Immature natural killer cell (primary cell): ENCODE data around the gene MYD88. TPM values are rescaled to one million over a fixed set of nuclear protein-coding genes. Genes with fewer than 3 reads are reported as not detected.

Source experiments
- DNase-seq, 3 donors: peaks; one replicate each; pipeline ENCODE4 v3.0.0; 2022; ENCODE audit warnings: mixed read lengths in 1 of 3
- H3K27ac Mint-ChIP-seq, 6 donors: one replicate each; pipeline ENCODE4 v1.8.0; 2020; ENCODE audit warnings: mixed read lengths in 6 of 6, mild to moderate bottlenecking in 5 of 6, inconsistent platforms in 4 of 6, moderate library complexity in 3 of 6
- H3K27me3 Mint-ChIP-seq, 3 donors: one replicate each; pipeline ENCODE4 v1.8.0; 2020 to 2021; ENCODE audit warnings: low read depth in 3 of 3, mild to moderate bottlenecking in 3 of 3, mixed read lengths in 3 of 3, moderate library complexity in 3 of 3, inconsistent platforms in 1 of 3
- H3K36me3 Mint-ChIP-seq, 3 donors: one replicate each; pipeline ENCODE4 v1.8.0; 2020; ENCODE audit warnings: mixed read lengths in 3 of 3, inconsistent platforms in 2 of 3, mild to moderate bottlenecking in 2 of 3
- H3K4me1 Mint-ChIP-seq, 2 donors: one replicate each; pipeline ENCODE4 v1.8.0; 2020; ENCODE audit warnings: inconsistent platforms in 2 of 2, mild to moderate bottlenecking in 2 of 2, mixed read lengths in 2 of 2, moderate library complexity in 1 of 2
- H3K4me3 Mint-ChIP-seq, 5 donors: one replicate each; pipeline ENCODE4 v1.8.0; 2020; ENCODE audit warnings: mild to moderate bottlenecking in 5 of 5, mixed read lengths in 5 of 5, inconsistent platforms in 3 of 5, moderate library complexity in 3 of 5
- H3K9me3 Mint-ChIP-seq, 6 donors: one replicate each; pipeline ENCODE4 v1.8.0; 2020; ENCODE audit warnings: mild to moderate bottlenecking in 6 of 6, mixed read lengths in 6 of 6, inconsistent platforms in 4 of 6, moderate library complexity in 3 of 6
- polyA plus RNA-seq, 3 donors: library from polyadenylated mRNA; unstranded; fragments of 300-500 nt; fragmentation: Illumina TruSeq; gene quantifications; one replicate each; pipeline ENCODE4 v1.2.3, GENCODE V29; 2021

The MYD88 gene
- polyA plus RNA-seq = 100 to 1,000 TPM in 2 of 3 donors, 10 to 100 TPM in 1; 94.0 to 205 (median 129) TPM

DNA sequence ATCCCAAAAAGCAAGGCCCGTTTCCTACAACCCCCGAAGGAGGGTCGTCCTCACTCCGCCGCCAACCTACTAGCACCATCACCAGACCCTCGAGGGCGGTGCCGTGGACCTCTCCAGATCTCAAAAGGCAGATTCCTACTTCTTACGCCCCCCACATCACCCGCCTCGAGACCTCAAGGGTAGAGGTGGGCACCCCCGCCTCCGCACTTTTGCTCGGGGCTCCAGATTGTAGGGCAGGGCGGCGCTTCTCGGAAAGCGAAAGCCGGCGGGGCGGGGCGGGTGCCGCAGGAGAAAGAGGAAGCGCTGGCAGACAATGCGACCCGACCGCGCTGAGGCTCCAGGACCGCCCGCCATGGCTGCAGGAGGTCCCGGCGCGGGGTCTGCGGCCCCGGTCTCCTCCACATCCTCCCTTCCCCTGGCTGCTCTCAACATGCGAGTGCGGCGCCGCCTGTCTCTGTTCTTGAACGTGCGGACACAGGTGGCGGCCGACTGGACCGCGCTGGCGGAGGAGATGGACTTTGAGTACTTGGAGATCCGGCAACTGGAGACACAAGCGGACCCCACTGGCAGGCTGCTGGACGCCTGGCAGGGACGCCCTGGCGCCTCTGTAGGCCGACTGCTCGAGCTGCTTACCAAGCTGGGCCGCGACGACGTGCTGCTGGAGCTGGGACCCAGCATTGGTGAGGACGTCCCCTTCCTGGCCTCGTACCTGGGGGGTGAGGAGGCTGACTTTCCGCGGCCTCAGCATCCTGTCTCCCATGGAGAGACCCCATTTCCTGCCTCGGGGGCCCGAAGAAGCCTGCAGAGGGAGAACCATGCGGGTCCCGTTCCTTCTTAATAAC, at the start of gene MYD88:
Gene MYD88 (plus strand): TSS at position 313 of the 842 bp plus-strand sequence. CDS start 40 bp downstream, at position 353.
- Mint-ChIP-seq H3K4me1 (peaks cover 68 to 82% of the 10 kb centered on the region in 2 donors), H3K27ac (peak within 1 kb of the TSS; percentile 88 to 99 (median 98))

DNA sequence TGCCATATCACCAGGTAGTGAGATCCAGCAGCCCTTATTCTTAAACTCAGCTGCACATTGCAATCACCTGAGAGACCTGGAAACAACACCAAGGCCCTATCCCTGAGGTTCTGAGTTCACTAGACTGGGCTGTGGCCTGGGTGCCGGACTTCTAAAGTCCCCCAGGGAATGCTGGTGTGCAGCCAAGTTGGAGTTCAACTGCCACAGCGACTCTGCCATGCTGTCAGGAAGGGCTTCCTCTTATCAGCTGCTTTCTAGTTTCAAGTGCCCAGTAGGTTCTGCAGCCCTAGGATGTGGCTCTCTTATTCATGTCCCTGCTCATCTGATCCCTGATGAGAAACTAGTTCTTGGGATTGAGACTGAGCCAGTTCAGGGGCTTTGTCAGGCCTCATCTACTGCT, 49.3 kb upstream of the MYD88 start:
- DNase-seq = no peak
- Mint-ChIP-seq H3K9me3 (peaks cover 0 to 8% (median 6%) of the 10 kb centered on the region in 6 donors), H3K4me1 (peaks cover 0 to 2% of the 10 kb centered on the region in 2 donors), H3K4me3 (no peak overlapping the region), H3K27me3 (peaks cover 7 to 21% (median 15%) of the 10 kb centered on the region in 3 donors), H3K27ac (no peak overlapping the region), H3K36me3 (peaks cover 11 to 18% (median 12%) of the 10 kb centered on the region in 3 donors)

More for the DNA sequence above, at the start of gene MYD88:
- no peaks in the 10 kb centered on the region for H3K9me3 Mint-ChIP-seq
- peak; percentile 84 to 86 (median 85) for DNase-seq
- peak within 1 kb of the TSS; percentile 90 to 99 (median 95) for H3K4me3 Mint-ChIP-seq
- peaks cover 0 to 16% (median 11%) of the 10 kb centered on the region in 3 donors for H3K27me3 Mint-ChIP-seq
- peaks cover 4 to 25% (median 10%) of the 10 kb centered on the region in 3 donors for H3K36me3 Mint-ChIP-seq

GRCh38 chr3:38090453-38090852, 48.0 kb upstream of the MYD88 start:
- Mint-ChIP-seq H3K27ac (no peak overlapping the region), H3K4me3 (no peak overlapping the region), H3K4me1 (no peaks in the 10 kb centered on the region), H3K9me3 (peaks cover 0 to 1% (median 0%) of the 10 kb centered on the region in 6 donors), H3K27me3 (peaks cover 0 to 8% (median 2%) of the 10 kb centered on the region in 3 donors), H3K36me3 (peaks cover 9 to 19% (median 14%) of the 10 kb centered on the region in 3 donors)
- DNase-seq = no peak

GRCh38 chr3:38094999-38095398, 43.5 kb upstream of the MYD88 start:
- H3K27me3 Mint-ChIP-seq = no peaks in the 10 kb centered on the region
- no peak overlapping the region for H3K4me3 Mint-ChIP-seq
- H3K36me3 Mint-ChIP-seq = peaks cover 0 to 11% (median 3%) of the 10 kb centered on the region in 3 donors
- DNase-seq = no peak
- no peaks in the 10 kb centered on the region for H3K4me1 Mint-ChIP-seq
- no peak overlapping the region for H3K27ac Mint-ChIP-seq
- H3K9me3 Mint-ChIP-seq = no peaks in the 10 kb centered on the region

GRCh38 chr3:38095669-38096483, 42.6 kb upstream of the MYD88 start:
- Mint-ChIP-seq H3K27me3 (peaks cover 0 to under 1% (median 0%) of the 10 kb centered on the region in 3 donors), H3K4me1 (no peaks in the 10 kb centered on the region), H3K27ac (no peak overlapping the region), H3K36me3 (peaks cover 0 to 11% (median 3%) of the 10 kb centered on the region in 3 donors), H3K4me3 (no peak overlapping the region), H3K9me3 (no peaks in the 10 kb centered on the region)
- DNase-seq = no peak

DNA sequence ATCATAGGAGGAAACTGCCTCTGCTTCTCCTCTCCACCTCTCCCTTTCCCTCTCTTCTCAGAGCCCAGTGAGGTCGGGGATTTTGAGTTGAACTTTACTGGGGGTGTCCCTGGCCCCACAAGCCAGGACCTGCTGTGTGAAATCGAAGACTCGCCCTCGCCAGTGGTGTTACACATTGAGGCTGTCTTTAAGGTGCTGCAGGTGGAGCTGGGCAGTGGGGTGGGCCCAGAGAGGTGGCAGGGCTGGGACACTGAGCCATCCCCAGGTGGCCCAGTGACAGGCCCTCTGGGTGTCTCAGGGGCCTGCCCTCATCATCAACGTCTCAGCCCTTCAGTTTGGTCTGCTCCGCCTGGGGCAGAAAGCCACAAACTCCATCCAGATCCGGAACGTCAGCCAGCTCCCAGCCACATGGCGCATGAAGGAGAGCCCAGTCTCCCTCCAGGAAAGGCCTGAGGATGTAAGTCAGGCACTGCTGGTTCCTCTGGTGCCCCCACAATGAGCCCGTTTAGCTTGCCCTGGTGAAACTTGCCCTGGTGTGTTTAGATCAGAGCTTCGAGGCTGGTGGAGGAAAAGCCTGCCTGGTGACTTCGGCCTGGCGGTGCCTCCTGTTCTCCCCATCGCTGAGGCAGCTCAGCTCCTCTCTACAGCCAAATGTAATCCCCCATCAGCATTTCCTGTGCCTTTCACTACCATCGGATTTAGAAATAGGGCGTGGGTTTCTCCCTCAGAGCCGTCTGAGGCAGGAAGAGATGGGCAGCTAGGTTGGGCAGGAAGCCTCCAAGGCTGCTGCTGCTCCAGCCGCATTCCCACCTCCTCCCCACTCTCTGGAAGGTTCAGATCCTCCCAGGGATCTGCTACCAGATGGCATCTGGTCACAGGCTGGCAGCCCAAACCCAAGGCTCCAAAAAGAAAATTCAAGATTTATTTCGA, 40.8 kb upstream of the MYD88 start:
- Mint-ChIP-seq H3K4me1 (no peaks in the 10 kb centered on the region), H3K27me3 (peaks cover 0 to 1% (median 0%) of the 10 kb centered on the region in 3 donors), H3K27ac (no peak overlapping the region), H3K9me3 (no peaks in the 10 kb centered on the region), H3K36me3 (peaks cover 0 to 3% (median 3%) of the 10 kb centered on the region in 3 donors), H3K4me3 (no peak overlapping the region)
- DNase-seq = no peak

DNA sequence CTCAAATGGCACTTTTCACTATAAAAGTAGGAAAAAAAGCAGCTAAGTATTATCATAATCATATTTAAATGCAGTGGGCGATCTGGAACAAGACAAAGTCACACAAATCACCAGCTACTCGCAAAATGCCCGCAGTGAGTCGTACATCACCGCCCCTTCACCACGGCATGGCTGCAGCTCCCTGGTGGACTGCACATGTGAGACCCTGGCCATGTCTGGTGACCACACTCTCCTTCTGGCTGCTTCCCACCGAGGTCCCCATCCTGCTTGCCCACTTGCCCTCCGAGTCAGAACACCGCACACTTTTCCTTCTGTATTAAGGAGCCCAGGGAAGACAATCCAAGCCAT, 40.1 kb upstream of the MYD88 start:
- Mint-ChIP-seq H3K36me3 (peaks cover 0 to 3% (median 3%) of the 10 kb centered on the region in 3 donors), H3K27ac (no peak overlapping the region), H3K27me3 (peaks cover 0 to 1% (median 0%) of the 10 kb centered on the region in 3 donors), H3K4me1 (no peaks in the 10 kb centered on the region), H3K9me3 (no peaks in the 10 kb centered on the region), H3K4me3 (no peak overlapping the region)
- no peak for DNase-seq

- peaks cover 0 to 3% (median 0%) of the 10 kb centered on the region in 6 donors for H3K9me3 Mint-ChIP-seq
Observed at GRCh38 chr3:38099518-38099917, 38.9 kb upstream of the MYD88 start.

DNA sequence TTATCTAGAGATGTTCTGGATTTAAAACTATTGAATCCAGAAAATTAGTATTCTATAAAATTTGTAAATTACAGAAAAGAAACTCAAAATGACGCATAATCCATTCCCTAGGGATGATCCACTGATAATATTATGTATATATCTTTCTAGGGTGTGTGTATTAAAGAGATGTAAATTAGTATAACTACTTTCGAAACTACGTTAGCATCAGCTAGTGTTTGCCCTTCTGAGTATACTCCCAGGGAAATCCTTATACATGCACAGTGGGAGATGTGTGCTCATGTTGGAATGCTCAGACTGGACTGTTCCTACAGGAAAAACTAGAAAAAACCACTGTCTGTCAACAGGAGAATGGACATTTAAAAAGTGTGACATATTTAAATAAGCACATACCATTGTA, 38.0 kb upstream of the MYD88 start:
- DNase-seq = no peak
- Mint-ChIP-seq H3K27ac (no peak overlapping the region), H3K36me3 (peaks cover 0 to 5% (median under 1%) of the 10 kb centered on the region in 3 donors), H3K27me3 (peaks cover 0 to 2% (median 1%) of the 10 kb centered on the region in 3 donors), H3K9me3 (peaks cover 0 to 11% (median 3%) of the 10 kb centered on the region in 6 donors), H3K4me1 (no peaks in the 10 kb centered on the region), H3K4me3 (no peak overlapping the region)

More at GRCh38 chr3:38099518-38099917, 38.9 kb upstream of the MYD88 start:
- no peak overlapping the region for H3K4me3 Mint-ChIP-seq
- H3K4me1 Mint-ChIP-seq = no peaks in the 10 kb centered on the region
- H3K27ac Mint-ChIP-seq = no peak overlapping the region
- peaks cover 0 to 1% (median 0%) of the 10 kb centered on the region in 3 donors for H3K27me3 Mint-ChIP-seq
- H3K36me3 Mint-ChIP-seq = peaks cover 0 to 3% (median 0%) of the 10 kb centered on the region in 3 donors
- no peak for DNase-seq

- H3K9me3 Mint-ChIP-seq = peaks cover 1 to 15% (median 5%) of the 10 kb centered on the region in 6 donors
- H3K4me3 Mint-ChIP-seq = no peak overlapping the region
- no peak overlapping the region for H3K27ac Mint-ChIP-seq
- DNase-seq = no peak
- H3K4me1 Mint-ChIP-seq = no peaks in the 10 kb centered on the region
- H3K27me3 Mint-ChIP-seq = peaks cover 0 to 2% (median 1%) of the 10 kb centered on the region in 3 donors
- H3K36me3 Mint-ChIP-seq = peaks cover 3 to 9% (median 5%) of the 10 kb centered on the region in 3 donors
Observed at GRCh38 chr3:38101811-38102443, 36.5 kb upstream of the MYD88 start.

DNA sequence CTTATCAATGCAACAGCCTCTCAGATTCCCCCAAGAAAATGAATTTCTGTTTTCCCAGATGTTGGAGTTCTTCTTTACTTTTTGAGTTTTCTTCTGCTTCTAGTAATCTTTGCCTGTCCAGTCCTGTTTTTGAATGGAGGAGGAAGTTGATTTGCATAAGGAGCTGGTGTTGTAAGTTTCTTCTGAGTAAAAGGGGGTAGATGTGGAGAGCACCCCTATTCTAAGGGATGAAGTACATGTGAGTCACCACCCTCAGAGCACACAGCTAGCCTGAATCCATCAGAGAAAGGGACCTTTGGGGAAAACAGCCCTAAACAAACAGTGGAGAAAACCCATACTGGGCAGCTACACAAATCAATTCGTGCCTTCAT, 36.0 kb upstream of the MYD88 start:
- peaks cover 0 to 2% (median 1%) of the 10 kb centered on the region in 3 donors for H3K27me3 Mint-ChIP-seq

GRCh38 chr3:38105525-38105924, 32.9 kb upstream of the MYD88 start:
- Mint-ChIP-seq H3K27ac (no peak overlapping the region), H3K27me3 (peaks cover 0 to 2% (median 1%) of the 10 kb centered on the region in 3 donors), H3K9me3 (peaks cover 1 to 15% (median 5%) of the 10 kb centered on the region in 6 donors), H3K4me1 (no peaks in the 10 kb centered on the region), H3K4me3 (no peak overlapping the region), H3K36me3 (peaks cover 3 to 9% (median 5%) of the 10 kb centered on the region in 3 donors)
- DNase-seq = no peak

More for the DNA sequence above, 36.0 kb upstream of the MYD88 start:
- Mint-ChIP-seq H3K4me3 (no peak overlapping the region), H3K27ac (peak overlapping the region in 1 of 6 donors; percentile 24), H3K9me3 (peaks cover 1 to 15% (median 5%) of the 10 kb centered on the region in 6 donors), H3K36me3 (peaks cover 3 to 9% (median 5%) of the 10 kb centered on the region in 3 donors), H3K4me1 (no peaks in the 10 kb centered on the region)
- no peak for DNase-seq
